Skeletal muscle tissue (tissue), 4 donors: ENCODE measurements around the gene LILRA1. TPM values are rescaled to one million over a fixed set of nuclear protein-coding genes. Genes with fewer than 3 reads are reported as not detected.
"Not testable (repeated sequence)": the region's sequence is repeated elsewhere in the genome, so short reads cannot be mapped to it uniquely, and the experiment has no call there.

ENCODE experiments used
- H3K27ac ChIP-seq: one replicate; pipeline ENCODE4 v1.7.0; 2013; ENCODE audit warnings: mild to moderate bottlenecking, low read depth, low read length, inconsistent platforms
- H3K27me3 ChIP-seq, 3 donors: one replicate each; pipeline ENCODE4 v1.7.0; 2013; ENCODE audit warnings: low read length in 3 of 3; ENCODE audit not compliant: control insufficient read depth in 3 of 3, insufficient read depth in 3 of 3
- H3K36me3 ChIP-seq, 3 donors: one replicate each; pipeline ENCODE4 v1.7.0; 2013; ENCODE audit warnings: low read length in 3 of 3; ENCODE audit not compliant: control insufficient read depth in 3 of 3, insufficient read depth in 3 of 3
- H3K4me1 ChIP-seq, 3 donors: one replicate each; pipeline ENCODE4 v1.7.0; 2013; ENCODE audit warnings: low read length in 3 of 3, mild to moderate bottlenecking in 3 of 3; ENCODE audit not compliant: control insufficient read depth in 3 of 3, insufficient read depth in 3 of 3
- H3K4me3 ChIP-seq, 3 donors: one replicate each; pipeline ENCODE4 v1.7.0; 2013; ENCODE audit warnings: low read length in 3 of 3
- H3K9ac ChIP-seq, 3 donors: one replicate each; pipeline ENCODE4 v1.7.0; 2013; ENCODE audit warnings: low read length in 3 of 3, mild to moderate bottlenecking in 3 of 3, moderate library complexity in 2 of 3, low read depth in 1 of 3
- H3K9me3 ChIP-seq, 3 donors: one replicate each; pipeline ENCODE4 v1.7.0; 2013; ENCODE audit warnings: low read length in 3 of 3; ENCODE audit not compliant: control insufficient read depth in 3 of 3
- total RNA-seq: library from RNA; depleted of rRNA; stranded (reverse); fragments of >200 nt; gene quantifications from one replicate; pipeline ENCODE4 v1.2.3, GENCODE V29; 2014
- donor health status: Osteomylitis.

The LILRA1 gene
- total RNA-seq, 1 donor from 2014 or later, result not detected

GRCh38 chr19:54560881-54561385, 32.5 kb upstream of the LILRA1 start:
- Histone ChIP-seq H3K27ac (no peak overlapping the region), H3K27me3 (no peaks in the 10 kb centered on the region), H3K9me3 (no peaks in the 10 kb centered on the region), H3K9ac (no peak overlapping the region), H3K4me1 (no peaks in the 10 kb centered on the region), H3K4me3 (no peak overlapping the region), H3K36me3 (no peaks in the 10 kb centered on the region)

- Histone ChIP-seq H3K27ac (no peak overlapping the region), H3K9me3 (no peaks in the 10 kb centered on the region), H3K27me3 (no peaks in the 10 kb centered on the region), H3K4me3 (no peak overlapping the region), H3K9ac (no peak overlapping the region), H3K36me3 (no peaks in the 10 kb centered on the region), H3K4me1 (no peaks in the 10 kb centered on the region)
Observed at GRCh38 chr19:54561840-54562239, 31.6 kb upstream of the LILRA1 start.

- not testable (repeated sequence) for H3K9me3 ChIP-seq, H3K4me3 ChIP-seq, H3K36me3 ChIP-seq, H3K4me1 ChIP-seq, H3K27me3 ChIP-seq, H3K9ac ChIP-seq, H3K27ac ChIP-seq
Observed at GRCh38 chr19:54563206-54563605, 30.2 kb upstream of the LILRA1 start.

GRCh38 chr19:54570316-54570715, 23.1 kb upstream of the LILRA1 start:
- Histone ChIP-seq H3K4me3 (no peak overlapping the region), H3K27ac (no peak overlapping the region), H3K4me1 (no peaks in the 10 kb centered on the region), H3K9me3 (no peaks in the 10 kb centered on the region), H3K27me3 (peaks cover 0 to 3% (median 0%) of the 10 kb centered on the region in 3 donors), H3K9ac (no peak overlapping the region), H3K36me3 (no peaks in the 10 kb centered on the region)

GRCh38 chr19:54571715-54572615, 21.5 kb upstream of the LILRA1 start:
- H3K4me3 ChIP-seq, H3K4me1 ChIP-seq, H3K9me3 ChIP-seq, H3K27me3 ChIP-seq, H3K27ac ChIP-seq, H3K36me3 ChIP-seq, H3K9ac ChIP-seq: not testable (repeated sequence)

GRCh38 chr19:54572696-54573311, 20.6 kb upstream of the LILRA1 start:
- no peak overlapping the region for H3K9ac ChIP-seq
- no peaks in the 10 kb centered on the region for H3K4me1 ChIP-seq
- peaks cover 0 to 3% (median 0%) of the 10 kb centered on the region in 3 donors for H3K27me3 ChIP-seq
- H3K27ac ChIP-seq, result no peak overlapping the region
- H3K9me3 ChIP-seq, result no peaks in the 10 kb centered on the region
- H3K4me3 ChIP-seq, result no peak overlapping the region
- no peaks in the 10 kb centered on the region for H3K36me3 ChIP-seq

GRCh38 chr19:54573330-54573872, 20.0 kb upstream of the LILRA1 start, which contains the start of gene LILRA2:
TSS of gene LILRA2 (plus strand) at chr19:54573790. CDS start at chr19:54573879, 89 bp downstream.
- Histone ChIP-seq H3K4me1 (no peaks in the 10 kb centered on the region), H3K27me3 (peaks cover 0 to 3% (median 0%) of the 10 kb centered on the region in 3 donors), H3K9ac (no peak within 1 kb of the TSS), H3K4me3 (no peak within 1 kb of the TSS), H3K27ac (no peak within 1 kb of the TSS), H3K9me3 (no peaks in the 10 kb centered on the region), H3K36me3 (no peaks in the 10 kb centered on the region)

- no peaks in the 10 kb centered on the region for H3K36me3 ChIP-seq
- H3K9ac ChIP-seq, result no peak overlapping the region
- H3K4me1 ChIP-seq, result no peaks in the 10 kb centered on the region
- H3K27me3 ChIP-seq, result peaks cover 0 to 3% (median 0%) of the 10 kb centered on the region in 3 donors
- H3K4me3 ChIP-seq, result no peak overlapping the region
- no peaks in the 10 kb centered on the region for H3K9me3 ChIP-seq
- no peak overlapping the region for H3K27ac ChIP-seq
Observed at GRCh38 chr19:54574051-54574450, 19.4 kb upstream of the LILRA1 start.

GRCh38 chr19:54574527-54575056, 18.8 kb upstream of the LILRA1 start:
- Histone ChIP-seq H3K9me3 (no peaks in the 10 kb centered on the region), H3K27ac (no peak overlapping the region), H3K9ac (no peak overlapping the region), H3K4me3 (no peak overlapping the region), H3K27me3 (peaks cover 0 to 3% (median 0%) of the 10 kb centered on the region in 3 donors), H3K4me1 (no peaks in the 10 kb centered on the region), H3K36me3 (no peaks in the 10 kb centered on the region)

- not testable (repeated sequence) for H3K27ac ChIP-seq, H3K36me3 ChIP-seq, H3K9ac ChIP-seq, H3K27me3 ChIP-seq, H3K4me3 ChIP-seq, H3K4me1 ChIP-seq, H3K9me3 ChIP-seq
Observed at GRCh38 chr19:54575205-54575604, 18.2 kb upstream of the LILRA1 start.
